Hippocampal formation (tissue), 2 donors: Measurements from ENCODE around the gene GABRD.

Experiments
- DNase-seq, 2 donors: peaks; one replicate each; lab custom pipeline; 2025; lab: John Stamatoyannopoulos, UW

GABRD gene

DNA sequence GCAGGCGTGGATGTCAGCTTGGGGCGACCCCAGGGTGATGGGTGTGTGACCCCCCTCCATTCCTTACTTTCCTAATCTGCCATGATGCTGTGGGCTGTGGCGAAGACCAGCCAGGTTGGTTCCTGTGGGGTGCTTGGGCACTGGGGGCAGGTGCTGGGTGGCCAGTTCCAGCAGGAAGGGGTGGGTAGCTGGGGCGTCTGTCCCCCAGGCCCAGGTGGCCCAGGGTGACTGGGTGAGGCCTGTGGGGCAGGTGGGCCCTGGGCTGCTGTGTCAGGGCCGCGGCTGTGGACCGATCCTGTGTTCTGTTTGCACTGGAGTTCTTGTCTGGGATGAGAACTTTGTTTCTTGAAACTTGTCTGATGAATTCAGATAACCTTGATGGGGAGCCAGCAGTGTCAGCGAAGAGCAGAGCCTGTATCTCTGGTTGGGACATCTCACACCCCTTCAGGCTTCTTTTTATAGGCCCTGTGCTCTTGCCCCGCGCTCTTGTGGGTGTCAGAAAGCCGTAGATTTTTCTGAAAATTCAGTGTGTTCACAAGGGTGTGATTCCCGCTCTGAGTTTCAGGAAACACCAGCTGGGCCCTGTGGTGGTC lies 34.7 kb downstream of the GABRD start:
- DNase-seq: no peak

- DNase-seq: no peak
Measured at GRCh38 chr1:2054560-2054959, 35.4 kb downstream of the GABRD start.

GRCh38 chr1:2055911-2056575 lies 36.9 kb downstream of the GABRD start:
- DNase-seq: no peak

GRCh38 chr1:2056955-2057590 lies 37.9 kb downstream of the GABRD start:
- DNase-seq: no peak

DNA sequence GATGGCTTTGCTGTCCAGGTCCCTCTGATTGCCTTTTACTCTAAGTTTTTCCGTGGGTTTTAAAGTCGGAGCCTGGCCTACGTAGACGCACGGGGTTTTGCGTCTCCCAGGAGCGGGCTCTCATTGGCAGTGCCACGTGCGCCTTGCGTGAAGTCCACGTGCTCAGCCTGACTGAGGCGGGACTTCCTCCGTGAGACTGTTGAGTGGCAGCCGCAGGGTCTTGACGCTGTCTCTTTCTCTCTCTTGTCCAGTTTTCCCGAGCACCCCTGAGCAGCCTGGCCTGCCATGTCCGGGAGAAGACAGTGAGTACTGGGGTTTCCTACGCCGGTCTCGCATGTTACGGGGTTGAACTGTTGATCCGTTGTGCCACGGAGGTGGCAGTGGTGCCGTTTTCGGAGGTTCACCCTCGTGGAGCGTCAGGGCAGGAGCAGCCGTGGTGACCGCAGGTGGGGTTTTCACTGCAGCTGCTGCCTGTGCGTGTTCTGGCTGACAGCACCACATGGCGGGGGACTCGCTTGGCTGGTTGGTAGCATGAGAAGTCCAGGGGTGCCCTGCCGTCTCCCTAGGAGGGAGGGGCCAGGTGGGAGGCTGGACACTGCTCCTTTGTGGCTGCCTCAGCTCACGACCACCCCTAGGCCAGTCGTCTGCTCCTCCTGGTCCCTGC lies 40.3 kb downstream of the GABRD start:
- no peak for DNase-seq

GRCh38 chr1:2060072-2060471 lies 40.9 kb downstream of the GABRD start:
- no peak for DNase-seq

DNA sequence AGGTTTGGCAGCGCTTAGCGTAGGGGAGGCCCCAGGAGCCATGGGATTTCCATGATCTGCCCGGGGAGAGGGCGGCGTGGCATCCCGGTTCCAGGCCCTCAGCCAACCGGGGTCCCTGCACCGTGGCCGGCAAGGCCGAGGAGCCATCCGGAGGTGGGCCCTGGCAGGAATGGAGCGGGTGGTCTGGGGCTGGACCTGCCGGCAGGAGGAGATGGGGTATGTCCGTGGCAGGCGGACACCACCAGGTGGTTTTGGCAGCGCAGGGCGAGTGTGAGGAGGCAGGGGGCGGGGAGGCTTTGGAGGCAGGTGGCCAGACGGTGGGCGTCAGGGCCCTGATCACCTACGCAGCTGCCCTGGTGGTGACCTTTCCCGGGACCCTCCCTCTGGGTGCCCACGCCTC lies 41.4 kb downstream of the GABRD start:
- no peak for DNase-seq

DNA sequence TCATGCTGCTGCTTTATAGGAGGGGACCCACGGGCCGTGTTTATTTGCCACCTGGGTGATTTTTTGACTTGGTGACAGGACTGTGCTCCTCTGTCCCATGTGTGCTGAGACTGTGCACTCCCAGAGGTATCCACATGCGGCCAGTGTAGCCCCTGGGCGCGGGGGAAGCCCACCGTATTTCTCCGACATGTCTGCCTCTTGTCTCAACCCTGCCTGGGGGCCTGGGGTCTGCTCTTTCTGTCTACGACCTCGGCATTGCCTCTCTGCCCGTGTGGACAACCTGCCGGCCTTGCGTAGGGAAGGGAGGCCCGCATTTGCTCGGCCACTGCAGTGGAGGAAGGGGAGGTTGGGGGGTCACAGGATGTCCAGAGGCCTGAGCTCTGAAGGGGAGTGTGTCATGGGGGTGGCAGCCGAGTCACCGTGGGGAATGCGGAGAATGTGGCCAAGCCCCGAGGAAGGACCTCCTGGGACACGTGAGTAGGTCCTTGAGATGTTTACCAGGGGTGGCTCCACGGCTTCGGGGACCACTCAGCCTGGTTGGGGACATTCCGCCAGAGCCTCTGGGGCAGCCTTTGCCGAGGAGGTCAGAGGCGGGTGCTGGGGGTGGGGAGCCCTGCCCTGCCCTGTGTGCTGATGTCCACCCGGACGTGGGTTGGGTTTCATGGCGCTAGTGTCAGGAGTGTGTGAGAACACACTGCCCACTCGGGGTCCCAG lies 42.1 kb downstream of the GABRD start:
- no peak for DNase-seq

- no peak for DNase-seq
Measured at GRCh38 chr1:2065699-2066098, 46.6 kb downstream of the GABRD start.

DNA sequence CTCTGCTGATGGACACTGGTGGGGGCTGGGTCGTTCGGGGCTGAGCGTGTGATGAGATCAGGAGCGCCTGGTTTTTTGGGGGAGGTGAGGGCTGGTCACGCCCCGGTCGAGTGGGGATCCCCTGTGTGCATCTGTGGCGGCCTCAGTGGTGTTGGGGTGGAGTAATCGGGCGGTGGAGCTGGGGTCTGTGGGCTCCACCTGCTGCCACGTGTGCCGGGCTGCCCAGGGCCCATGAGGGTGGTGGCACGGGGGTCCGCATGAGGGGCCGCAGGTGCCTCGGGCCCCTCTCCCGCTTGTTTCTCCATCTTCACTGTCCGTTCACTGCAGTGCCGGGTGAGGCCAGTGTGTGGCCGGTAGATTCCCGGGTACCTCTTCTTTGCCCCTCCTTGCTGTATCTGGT lies 48.2 kb downstream of the GABRD start:
- no peak for DNase-seq

GRCh38 chr1:2067981-2068380 lies 48.8 kb downstream of the GABRD start:
- no peak for DNase-seq

GRCh38 chr1:2068951-2069350 lies 49.8 kb downstream of the GABRD start:
- DNase-seq: no peak

GRCh38 chr1:2070016-2070415 lies 50.9 kb downstream of the GABRD start:
- DNase-seq: no peak

DNA sequence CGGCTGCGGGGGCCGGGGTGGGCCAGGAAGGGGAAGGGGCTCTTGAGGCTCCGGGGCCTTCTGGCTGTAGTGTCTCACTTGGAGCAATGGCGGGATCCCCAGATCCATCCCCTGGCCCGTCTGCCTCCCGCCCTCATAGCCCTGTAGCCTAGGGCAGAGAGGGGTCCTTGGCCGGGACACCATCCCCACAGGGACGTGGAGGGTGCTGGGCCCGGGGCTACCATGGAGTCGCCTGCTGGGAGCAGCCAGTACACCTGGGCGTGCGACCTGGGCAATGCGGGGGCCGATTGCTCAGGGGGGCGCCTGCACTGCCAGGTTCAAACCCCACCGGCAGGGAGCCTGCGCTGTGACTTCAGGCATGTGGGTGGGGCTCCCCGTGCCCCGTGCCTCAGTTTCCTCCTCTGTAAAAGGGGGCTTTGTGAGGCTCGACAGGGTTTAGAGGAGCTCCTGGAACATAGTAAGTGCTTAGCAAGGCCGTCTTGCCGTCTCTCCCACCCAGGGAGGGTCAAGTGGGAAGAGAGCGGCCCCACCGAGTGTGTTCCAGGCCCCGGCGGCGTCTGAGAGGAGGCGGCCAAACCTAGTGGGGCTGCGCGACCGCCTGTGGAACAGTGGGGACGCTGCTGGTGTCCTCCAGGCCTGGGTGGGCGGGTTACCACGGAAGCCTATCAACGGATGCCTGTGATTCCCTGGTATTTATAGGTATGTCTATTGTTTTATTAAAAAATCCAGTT lies 51.8 kb downstream of the GABRD start:
- DNase-seq: no peak

GRCh38 chr1:2072109-2072806 lies 53.1 kb downstream of the GABRD start:
- no peak for DNase-seq

GRCh38 chr1:2072891-2073290 lies 53.7 kb downstream of the GABRD start:
- DNase-seq: no peak

GRCh38 chr1:2073382-2074230 lies 54.5 kb downstream of the GABRD start:
- DNase-seq: peak; percentile 79 to 88

GRCh38 chr1:2074396-2074795 lies 55.3 kb downstream of the GABRD start:
- no peak for DNase-seq

- DNase-seq: no peak
Measured at GRCh38 chr1:2074944-2075740, 56.0 kb downstream of the GABRD start.
